Endothelial cell of umbilical vein (primary cell): ENCODE measurements around the gene COL1A1. TPM values are rescaled to one million over a fixed set of nuclear protein-coding genes. Genes with fewer than 3 reads are reported as not detected.

Experiments used
- BruUV-seq: library from RNA; stranded (reverse); fragments of 400-500 nt; replicated peaks from 2 replicates; lab custom pipeline; 2021; lab: Mats Ljungman, UMichigan
- CTCF ChIA-PET: fragments of 300-600, 350-600 bp; sonication (Branson Sonifier 250); formaldehyde crosslinking; loops from one replicate; lab custom pipeline; 2021; ENCODE audit warnings: antibody characterized with exemption, inconsistent platforms; lab: Charles Lee
- POLR2A ChIA-PET: fragments of 300-600, 350-600 bp; sonication (Branson Sonifier 250); formaldehyde crosslinking; loops from one replicate; lab custom pipeline; 2021; ENCODE audit warnings: antibody characterized with exemption, inconsistent platforms; lab: Charles Lee
- DNase-seq: peaks from one replicate; pipeline ENCODE4 v3.0.0-alpha.2; 2011; ENCODE audit warnings: low read depth, low spot score
- FAIRE-seq: peaks from 2 replicates; lab custom pipeline; 2011; peaks lifted over from hg19 to GRCh38; lab: Jason Lieb, UNC
- H2AFZ ChIP-seq: 2 replicates; pipeline ENCODE4 v1.6.0; 2012; ENCODE audit warnings: low read depth, low read length, control low read depth, inconsistent platforms
- H3K27ac ChIP-seq: 2 replicates; pipeline ENCODE4 v1.5.1; 2011; ENCODE audit warnings: low read depth, mild to moderate bottlenecking, control low read depth, low read length, moderate library complexity; ENCODE audit not compliant: insufficient read depth
- H3K27me3 ChIP-seq, 2 experiments: 2 replicates each; pipeline versions ENCODE4 v1.6.0 to v1.6.1; 2011; ENCODE audit warnings: low read length in 2 of 2, mixed read lengths in 1 of 2; ENCODE audit not compliant: control insufficient read depth in 2 of 2, insufficient read depth in 2 of 2
- H3K36me3 ChIP-seq, 2 experiments: 2 replicates in 1 of 2; 3 replicates in 1 of 2; pipeline ENCODE4 v1.5.1; 2011; ENCODE audit warnings: low read length in 2 of 2, mild to moderate bottlenecking in 1 of 2, moderate library complexity in 1 of 2; ENCODE audit not compliant: control insufficient read depth in 2 of 2, insufficient read depth in 2 of 2; ENCODE audit errors: extremely low read depth in 1 of 2
- H3K4me1 ChIP-seq: 3 replicates; pipeline ENCODE4 v1.5.1; 2011; ENCODE audit warnings: mild to moderate bottlenecking, low read length; ENCODE audit not compliant: control insufficient read depth, insufficient read depth; ENCODE audit errors: extremely low read depth
- H3K4me2 ChIP-seq: 2 replicates; pipeline ENCODE4 v1.6.1; 2011; ENCODE audit warnings: low read length, control low read depth, mixed read lengths; ENCODE audit not compliant: insufficient read depth
- H3K4me3 ChIP-seq, 3 experiments: fragments of 200-600 bp in 1 of 3; sonication (generic), shearing (Covaris generic) in 1 of 3; replicated peaks in 1 of 3; 2 replicates each; pipeline ENCODE4 v1.5.1; 2011 to 2016; ENCODE audit warnings: control low read depth in 3 of 3, low read length in 3 of 3, mild to moderate bottlenecking in 2 of 3, inconsistent platforms in 1 of 3, low read depth in 1 of 3, moderate library complexity in 1 of 3; ENCODE audit not compliant: insufficient read depth in 1 of 3
- H3K79me2 ChIP-seq: 2 replicates; pipeline ENCODE4 v1.6.0; 2012; ENCODE audit warnings: low read length, inconsistent platforms; ENCODE audit not compliant: control insufficient read depth, insufficient read depth
- H3K9ac ChIP-seq: replicated peaks from 2 replicates; pipeline ENCODE3; 2011; ENCODE audit warnings: low read length, control low read depth; ENCODE audit not compliant: insufficient read depth; ENCODE audit errors: extremely low read depth
- H3K9me1 ChIP-seq: replicated peaks from 3 replicates; pipeline ENCODE4 v1.6.0; 2011; ENCODE audit warnings: mild to moderate bottlenecking, low read length; ENCODE audit not compliant: control insufficient read depth, insufficient read depth; ENCODE audit errors: extremely low read depth
- H3K9me3 ChIP-seq: replicated peaks from 2 replicates; pipeline ENCODE4 v1.5.1; 2012; ENCODE audit warnings: low read length, inconsistent platforms; ENCODE audit not compliant: control insufficient read depth, insufficient read depth
- H4K20me1 ChIP-seq: replicated peaks from 2 replicates; pipeline ENCODE3; 2011; ENCODE audit warnings: mild to moderate bottlenecking, low read length; ENCODE audit not compliant: control insufficient read depth, insufficient read depth; ENCODE audit errors: extremely low read depth
- EZH2 ChIP-seq: IDR thresholded peaks from 2 replicates; pipeline ENCODE4 v1.6.1; 2012; ENCODE audit warnings: borderline replicate concordance, low read depth, mild to moderate bottlenecking, moderate library complexity, low read length, inconsistent platforms; ENCODE audit not compliant: severe bottlenecking
- GATA2 ChIP-seq: IDR thresholded peaks from 2 replicates; pipeline ENCODE4 v1.7.0; 2011; ENCODE audit warnings: low read depth, mild to moderate bottlenecking, moderate library complexity, mixed read lengths, low read length; ENCODE audit not compliant: insufficient read length, insufficient read depth
- JUN ChIP-seq: IDR thresholded peaks from 2 replicates; pipeline ENCODE4 v1.6.1; 2011; ENCODE audit warnings: borderline replicate concordance, low read depth; ENCODE audit not compliant: insufficient read length, insufficient read depth
- MYC ChIP-seq: IDR thresholded peaks from one replicate; pipeline ENCODE4 v1.6.1; 2011; ENCODE audit warnings: mild to moderate bottlenecking, low read depth, low read length
- POLR2A ChIP-seq: IDR thresholded peaks from 2 replicates; pipeline ENCODE4 v1.6.1; 2012; ENCODE audit warnings: low read depth, mild to moderate bottlenecking, control low read depth, low read length
- POLR2AphosphoS5 ChIP-seq: IDR thresholded peaks from 2 replicates; pipeline ENCODE4 v1.6.1; 2012; ENCODE audit warnings: low read depth, mild to moderate bottlenecking, control low read depth, low read length, moderate library complexity; ENCODE audit not compliant: insufficient read depth
- dilution Hi-C: fragments of 300-500 bp; cut with MboI; formaldehyde crosslinking; loops from one replicate; pipeline ENCODE4 v1.15.0; 2019; ENCODE audit warnings: low sequenced_read_pairs; ENCODE audit not compliant: extremely low pct_ligation_motif_present
- intact Hi-C: fragments of 100-400 bp; cut with micrococcal nuclease; formaldehyde crosslinking; loops from one replicate; pipeline ENCODE4 v1.10.0; 2022
- polyA plus RNA-seq, 4 experiments: library from polyadenylated mRNA; depleted of rRNA in 3 of 4; stranded (reverse) in 3 of 4; unstranded in 1 of 4; fragments of >200 nt; gene quantifications; 2 replicates each; pipeline versions ENCODE4 v1.2.1 to v1.2.3, GENCODE V29; 2011 to 2012; ENCODE audit warnings: missing spikeins in 1 of 4
- total RNA-seq: library from RNA; stranded (reverse); gene quantifications from 2 replicates; pipeline ENCODE4 v1.2.3, GENCODE V29; 2021
- TF ChIP-seq, protein P1 (sequence below), 2 donors: IDR thresholded peaks; 1 replicate in 1 of 2; 2 replicates in 1 of 2; pipeline ENCODE4 v1.5.1; 2011; ENCODE audit warnings: low read length in 2 of 2, mild to moderate bottlenecking in 2 of 2, moderate library complexity in 2 of 2, control low read depth in 1 of 2, inconsistent platforms in 1 of 2, low read depth in 1 of 2; ENCODE audit not compliant: insufficient read depth in 1 of 2; ENCODE audit errors: extremely low read depth in 1 of 2
- TF ChIP-seq, protein P2 (sequence below): IDR thresholded peaks from 2 replicates; pipeline ENCODE4 v1.6.1; 2011; ENCODE audit not compliant: insufficient read depth, insufficient read length

COL1A1 gene
- total and polyA plus RNA-seq, 2 donors (not counting 3 experiments of a cell fraction or from before 2014, with no cell fraction given) = 0.07 TPM

DNA sequence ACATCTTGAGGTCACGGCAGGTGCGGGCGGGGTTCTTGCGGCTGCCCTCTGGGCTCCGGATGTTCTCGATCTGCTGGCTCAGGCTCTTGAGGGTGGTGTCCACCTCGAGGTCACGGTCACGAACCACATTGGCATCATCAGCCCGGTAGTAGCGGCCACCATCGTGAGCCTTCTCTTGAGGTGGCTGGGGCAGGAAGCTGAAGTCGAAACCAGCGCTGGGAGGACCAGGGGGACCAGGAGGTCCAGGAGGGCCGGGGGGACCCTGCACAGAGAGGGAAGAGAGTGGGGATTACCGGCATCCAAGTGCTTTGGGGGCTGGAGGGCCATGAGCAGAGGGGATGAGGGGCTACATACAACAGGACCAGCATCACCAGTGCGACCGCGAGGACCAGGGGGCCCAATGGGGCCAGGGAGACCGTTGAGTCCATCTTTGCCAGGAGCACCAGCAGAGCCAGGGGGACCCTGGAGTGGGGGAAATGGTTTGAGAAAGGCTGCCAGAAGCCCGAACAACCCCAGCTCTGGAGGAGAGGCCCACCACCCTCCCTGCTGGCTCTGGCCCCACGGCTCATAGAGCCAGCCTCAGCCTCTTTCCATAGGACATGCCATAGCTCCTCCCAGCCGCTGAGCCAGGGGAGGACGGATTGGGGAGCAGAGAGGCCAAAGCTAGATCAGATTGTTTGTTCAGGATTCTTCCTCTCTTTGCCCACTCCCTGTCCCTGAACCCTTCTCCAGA is 14.6 kb downstream of the COL1A1 start:
- Histone ChIP-seq H3K9ac (no peak overlapping the region), H3K9me3 (no peaks in the 10 kb centered on the region), H3K27ac (no peak overlapping the region), H2AFZ (no peak overlapping the region), H3K9me1 (no peaks in the 10 kb centered on the region), H3K4me1 (no peaks in the 10 kb centered on the region), H4K20me1 (no peaks in the 10 kb centered on the region), H3K4me2 (no peak overlapping the region), H3K4me3 (no peak overlapping the region), H3K36me3 (no peaks in the 10 kb centered on the region), H3K27me3 (no peaks in the 10 kb centered on the region), H3K79me2 (no peaks in the 10 kb centered on the region)
- dilution Hi-C loops = no loop called here
- BruUV-seq = no TSS peak
- FAIRE-seq (no peak), DNase-seq (no peak)
- ChIA-PET CTCF (interaction anchor here (0.6 to 3.1 kb wide), 4 partner anchors 9 to 72 kb away, joined by 3 to 15 read pairs (median 10); no protein-coding TSS in a partner anchor), POLR2A (no interaction called here)
- intact Hi-C loops = no loop called here
- no peak for TF ChIP-seq JUN
- no peak for TF ChIP-seq GATA2
- TF ChIP-seq, protein P1, sequence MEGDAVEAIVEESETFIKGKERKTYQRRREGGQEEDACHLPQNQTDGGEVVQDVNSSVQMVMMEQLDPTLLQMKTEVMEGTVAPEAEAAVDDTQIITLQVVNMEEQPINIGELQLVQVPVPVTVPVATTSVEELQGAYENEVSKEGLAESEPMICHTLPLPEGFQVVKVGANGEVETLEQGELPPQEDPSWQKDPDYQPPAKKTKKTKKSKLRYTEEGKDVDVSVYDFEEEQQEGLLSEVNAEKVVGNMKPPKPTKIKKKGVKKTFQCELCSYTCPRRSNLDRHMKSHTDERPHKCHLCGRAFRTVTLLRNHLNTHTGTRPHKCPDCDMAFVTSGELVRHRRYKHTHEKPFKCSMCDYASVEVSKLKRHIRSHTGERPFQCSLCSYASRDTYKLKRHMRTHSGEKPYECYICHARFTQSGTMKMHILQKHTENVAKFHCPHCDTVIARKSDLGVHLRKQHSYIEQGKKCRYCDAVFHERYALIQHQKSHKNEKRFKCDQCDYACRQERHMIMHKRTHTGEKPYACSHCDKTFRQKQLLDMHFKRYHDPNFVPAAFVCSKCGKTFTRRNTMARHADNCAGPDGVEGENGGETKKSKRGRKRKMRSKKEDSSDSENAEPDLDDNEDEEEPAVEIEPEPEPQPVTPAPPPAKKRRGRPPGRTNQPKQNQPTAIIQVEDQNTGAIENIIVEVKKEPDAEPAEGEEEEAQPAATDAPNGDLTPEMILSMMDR (IDR thresholded peaks at IDR 0.05; ENCODE audit: extremely low read depth in 1 of 2, insufficient read depth in 1 of 2, low read depth in 1 of 2, low read length in 2 of 2) = no peak
- TF ChIP-seq MYC = no peak
- TF ChIP-seq, protein P2, sequence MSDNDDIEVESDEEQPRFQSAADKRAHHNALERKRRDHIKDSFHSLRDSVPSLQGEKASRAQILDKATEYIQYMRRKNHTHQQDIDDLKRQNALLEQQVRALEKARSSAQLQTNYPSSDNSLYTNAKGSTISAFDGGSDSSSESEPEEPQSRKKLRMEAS = no peak
- no peak for TF ChIP-seq POLR2AphosphoS5
- no peak for TF ChIP-seq POLR2A
- TF ChIP-seq EZH2 = no peak
